KBM-7 (cell line): ENCODE data around the gene RIC8A.
"Not testable (repeated sequence)": the region's sequence is repeated elsewhere in the genome, so short reads cannot be mapped to it uniquely, and the experiment has no call there.

ENCODE experiments used
- DNase-seq: peaks from one replicate; pipeline ENCODE4 v3.0.0-alpha.2; 2015
- in situ Hi-C: fragments of 300-500 bp; cut with MboI; formaldehyde crosslinking; loops from 2 replicates; pipeline ENCODE4 v1.14.3; 2020; ENCODE audit warnings: low sequenced_read_pairs, low pct_unique_long_range_greater_than_20kb, mixed read lengths

Gene RIC8A

DNA sequence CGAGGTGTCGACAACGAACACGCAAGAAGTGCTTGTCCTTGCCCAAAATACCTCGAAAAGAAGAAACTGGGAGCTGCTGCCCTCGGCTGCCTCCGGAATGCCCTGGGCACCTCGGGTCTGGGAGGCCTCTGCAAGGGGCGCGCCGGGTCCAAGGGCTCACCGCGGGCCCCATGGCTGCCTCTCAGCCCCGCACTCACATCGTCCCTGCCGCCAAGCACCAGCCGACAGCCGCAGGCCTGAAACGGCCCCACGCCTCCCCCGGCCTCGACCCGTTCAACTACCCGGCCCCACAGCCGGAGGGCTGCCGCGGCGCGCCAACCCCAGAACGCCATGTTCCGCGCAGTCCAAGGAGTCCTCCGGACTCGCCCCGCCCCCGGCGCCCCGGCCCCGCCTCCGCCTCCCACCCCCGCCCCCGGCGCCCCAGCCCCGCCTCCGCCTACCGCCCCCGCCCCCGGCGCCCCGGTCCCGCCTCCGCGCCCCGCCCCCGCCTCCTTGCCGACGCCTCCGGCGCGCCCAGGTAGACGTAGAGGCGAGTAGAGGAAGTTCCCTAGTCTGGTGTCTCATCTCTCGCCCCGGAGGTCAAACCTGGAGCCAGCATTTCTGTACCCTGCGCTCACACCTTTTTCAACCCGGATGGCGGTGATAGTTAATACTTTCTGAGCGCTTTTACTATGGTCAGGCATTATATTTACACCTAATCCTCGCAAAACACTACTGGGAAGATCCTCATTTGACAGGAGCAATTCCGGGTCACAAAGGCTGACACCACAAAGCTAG lies 28.7 kb downstream of the RIC8A start, which contains the start of gene SIRT3:
TSS of gene SIRT3 (minus strand) at position 346 of the 777 bp plus-strand sequence. CDS start at position 332, 14 bp downstream.
- peak; percentile 69 for DNase-seq
- in situ Hi-C loops = no loop called here

DNA sequence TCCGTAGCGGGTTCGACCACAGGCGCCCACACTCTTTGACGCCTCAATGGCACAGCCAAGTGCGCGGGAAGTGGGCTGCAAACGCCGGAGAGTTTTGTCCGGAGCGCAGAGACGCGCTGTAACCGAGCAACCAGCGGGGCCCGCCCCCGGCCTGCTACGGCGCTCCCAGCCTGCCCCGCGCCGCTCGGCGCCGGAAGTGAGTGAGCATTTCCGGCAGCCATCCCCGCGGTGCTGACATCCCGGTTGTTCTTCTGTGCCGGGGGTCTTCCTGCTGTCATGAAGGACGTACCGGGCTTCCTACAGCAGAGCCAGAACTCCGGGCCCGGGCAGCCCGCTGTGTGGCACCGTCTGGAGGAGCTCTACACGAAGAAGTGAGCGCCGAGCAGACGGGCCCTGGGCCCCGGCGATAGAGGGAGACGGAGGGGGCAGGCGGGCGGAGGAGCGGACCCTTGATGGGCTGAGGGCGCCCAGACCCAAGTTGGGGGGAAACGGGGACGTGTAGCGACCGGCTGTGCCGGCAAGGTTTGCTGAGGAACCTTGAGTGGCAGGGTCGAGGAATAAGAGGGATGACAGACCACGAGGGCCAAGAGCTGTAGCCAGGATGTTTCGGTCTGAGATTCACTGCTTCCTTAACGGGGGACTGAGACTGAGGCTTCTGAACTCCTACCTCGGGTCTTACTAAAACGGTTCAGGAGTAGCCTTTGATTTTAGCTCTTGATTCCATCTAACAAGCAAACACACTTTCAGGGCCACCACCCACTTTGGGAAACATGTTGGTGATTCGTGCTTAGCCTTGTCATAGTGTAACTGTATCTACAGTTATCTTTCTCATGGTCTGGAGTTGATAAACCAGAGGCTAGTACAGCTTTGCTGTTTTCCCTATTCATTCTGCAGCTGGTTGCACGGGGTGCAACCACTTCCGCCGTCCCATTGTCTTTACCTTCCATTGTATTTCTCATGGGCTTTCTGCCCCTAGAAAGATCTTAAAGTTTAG lies 29.6 kb downstream of the RIC8A start, which contains the start of gene PSMD13:
TSS of gene PSMD13 (plus strand) at position 203 of the 994 bp plus-strand sequence. CDS start at position 277, 74 bp downstream.
- in situ Hi-C loops = no loop called here
- peak; percentile 87 for DNase-seq

GRCh38 chr11:238346-238745 lies 30.8 kb downstream of the RIC8A start:
- in situ Hi-C loops = not testable (repeated sequence)

GRCh38 chr11:240315-240714 lies 32.8 kb downstream of the RIC8A start:
- in situ Hi-C loops = no loop called here
- no peak for DNase-seq

More at GRCh38 chr11:238346-238745, 30.8 kb downstream of the RIC8A start:
- DNase-seq = not testable (repeated sequence)

- in situ Hi-C loops = no loop called here
- no peak for DNase-seq
Measured at GRCh38 chr11:241634-242033, 34.1 kb downstream of the RIC8A start.

GRCh38 chr11:244376-244775 lies 36.9 kb downstream of the RIC8A start:
- in situ Hi-C loops = no loop called here
- no peak for DNase-seq

- DNase-seq = no peak
- in situ Hi-C loops = no loop called here
Measured at GRCh38 chr11:249062-249461, 41.6 kb downstream of the RIC8A start.

- in situ Hi-C loops = no loop called here
- no peak for DNase-seq
Measured at GRCh38 chr11:250274-250673, 42.8 kb downstream of the RIC8A start.

GRCh38 chr11:250740-251299 lies 43.3 kb downstream of the RIC8A start:
- in situ Hi-C loops = no loop called here
- peak; percentile 80 for DNase-seq

- in situ Hi-C loops = no loop called here
- peak; percentile 7 for DNase-seq
Measured at GRCh38 chr11:251550-251949, 44.0 kb downstream of the RIC8A start.

GRCh38 chr11:252666-253065 lies 45.2 kb downstream of the RIC8A start:
- DNase-seq = no peak
- in situ Hi-C loops = no loop called here

DNA sequence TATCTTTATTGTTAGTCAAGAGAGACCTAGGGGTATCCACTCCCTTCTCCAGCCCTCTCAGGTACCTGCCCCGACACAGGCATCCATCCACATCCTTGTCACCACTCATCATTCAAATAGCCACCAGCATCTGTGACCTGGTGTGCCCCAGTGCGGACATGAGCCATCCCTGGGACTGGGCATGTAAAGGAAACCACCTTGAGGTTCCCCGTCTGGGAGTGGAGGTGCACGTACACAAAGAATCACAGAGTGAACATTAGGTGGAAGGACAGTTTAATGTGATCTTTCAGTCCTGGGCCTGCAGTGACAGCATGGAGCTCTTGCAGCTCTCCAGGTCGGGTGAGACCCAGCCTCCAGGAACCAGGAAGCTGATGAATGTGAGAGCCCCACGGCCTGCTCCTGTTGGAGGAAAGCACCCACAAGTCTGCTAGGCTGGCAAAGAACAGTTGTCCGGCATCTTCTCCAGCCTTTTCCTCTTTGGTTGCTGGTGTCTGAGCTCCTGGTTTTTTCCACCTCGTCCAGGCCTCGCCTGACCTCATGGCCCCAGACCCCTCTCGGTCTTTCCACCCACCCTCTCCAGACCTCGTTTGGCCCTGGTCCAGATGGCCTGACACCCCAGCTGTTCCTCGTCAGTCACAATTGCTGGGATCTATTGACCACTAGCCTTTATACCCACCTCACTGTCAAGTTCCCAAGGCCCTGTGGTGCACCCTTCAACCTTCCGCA lies 45.8 kb downstream of the RIC8A start:
- in situ Hi-C loops = no loop called here
- DNase-seq = no peak

- DNase-seq = no peak
- in situ Hi-C loops = no loop called here
Measured at GRCh38 chr11:253886-254270, 46.4 kb downstream of the RIC8A start.

GRCh38 chr11:255176-255575 lies 47.7 kb downstream of the RIC8A start:
- in situ Hi-C loops = no loop called here
- no peak for DNase-seq

GRCh38 chr11:255816-256215 lies 48.3 kb downstream of the RIC8A start:
- DNase-seq = no peak
- in situ Hi-C loops = no loop called here

- no peak for DNase-seq
- in situ Hi-C loops = no loop called here
Measured at GRCh38 chr11:256952-257737, 49.6 kb downstream of the RIC8A start.

GRCh38 chr11:257766-258493 lies 50.4 kb downstream of the RIC8A start:
- in situ Hi-C loops = no loop called here
- no peak for DNase-seq

- no peak for DNase-seq
- in situ Hi-C loops = no loop called here
Measured at GRCh38 chr11:259413-259812, 51.9 kb downstream of the RIC8A start.
